Dermis blood vessel endothelial cell (primary cell): ENCODE measurements around the gene MLN. TPM values are rescaled to one million over a fixed set of nuclear protein-coding genes. Genes with fewer than 3 reads are reported as not detected.

Experiments used
- DNase-seq: peaks from one replicate; pipeline ENCODE4 v3.0.0; 2010
- total RNA-seq: library from RNA; depleted of rRNA; stranded (reverse); fragments of >200 nt; gene quantifications from 2 replicates; pipeline ENCODE4 v1.2.3, GENCODE V29; 2014

The MLN gene
- total RNA-seq, 1 donor from 2014 or later = not detected

DNA sequence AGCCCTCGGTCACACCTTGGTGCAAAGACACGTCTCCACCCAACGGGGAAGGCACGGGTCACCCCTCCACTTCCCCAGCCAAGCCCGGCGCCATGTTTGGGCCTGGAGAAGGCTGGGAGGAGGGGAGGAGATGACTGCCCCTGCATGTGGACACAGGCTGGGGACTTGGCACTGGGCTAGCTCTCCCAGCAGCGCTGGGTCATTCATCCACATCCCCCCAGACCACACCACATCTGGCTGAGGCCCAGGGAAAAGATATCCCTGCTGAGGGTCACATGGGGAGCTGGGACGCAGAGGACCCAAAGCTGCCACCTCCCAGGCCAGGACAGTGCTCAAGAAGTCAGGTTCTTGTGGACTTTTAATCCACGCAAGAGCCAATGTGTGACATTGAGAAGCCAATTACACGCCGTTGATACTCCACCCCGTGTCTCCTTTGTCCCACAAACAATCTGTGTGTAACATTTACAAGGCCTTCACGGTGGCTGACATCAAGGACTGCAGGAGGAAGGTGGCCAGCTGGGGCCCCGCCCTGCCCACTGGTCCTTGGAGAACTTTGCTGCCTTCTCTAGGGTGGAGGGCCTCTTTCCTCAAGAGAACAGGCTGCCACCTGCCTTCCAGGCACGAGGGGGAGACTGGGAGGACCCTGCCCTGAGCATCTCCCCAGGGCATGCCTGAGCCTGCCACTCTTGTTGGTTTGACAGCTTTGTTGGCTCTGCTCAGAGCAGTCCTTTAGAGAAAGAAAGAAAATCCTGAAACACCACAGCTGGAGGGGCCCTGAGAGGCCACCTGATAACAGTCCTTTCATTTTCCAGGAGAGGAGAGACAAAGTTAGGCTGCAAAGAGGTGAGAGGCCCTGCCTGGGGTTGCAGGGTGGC, 51.8 kb downstream of the MLN start:
- no peak for DNase-seq

DNA sequence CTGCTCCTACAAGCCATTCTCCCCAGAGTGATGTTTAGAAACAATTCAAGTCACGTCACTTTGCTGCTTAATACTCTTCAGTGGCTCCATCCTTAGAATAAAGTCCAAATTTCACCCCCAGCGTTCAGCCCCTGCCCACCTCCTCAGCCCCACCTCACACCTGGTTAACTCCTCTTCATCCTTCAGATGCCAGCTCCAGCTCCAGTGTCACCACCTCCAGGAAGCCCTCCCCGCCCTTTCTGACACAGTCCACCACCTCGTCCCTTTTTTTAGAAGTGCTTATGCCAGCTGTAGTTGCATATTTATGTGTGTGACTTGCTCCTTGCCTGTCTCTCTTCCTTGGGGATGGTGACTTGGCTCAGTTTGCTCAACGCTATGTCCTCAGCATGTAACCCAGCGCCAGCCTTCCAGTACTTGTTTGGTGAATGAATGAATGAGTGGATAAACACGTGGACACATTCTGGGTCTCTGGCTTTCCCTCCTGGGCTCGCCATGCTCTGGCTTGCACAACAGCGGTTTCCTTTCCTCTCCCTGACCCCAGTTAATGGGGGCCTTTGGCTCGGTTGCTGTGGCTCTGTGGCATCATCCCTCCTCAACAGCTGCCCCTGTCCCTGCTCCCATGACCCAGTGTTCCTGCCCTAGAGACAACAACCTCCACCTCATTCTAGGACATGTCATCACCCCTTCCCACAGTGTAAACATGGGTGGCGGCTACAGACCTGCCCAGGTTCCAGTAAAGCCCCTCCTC, 53.4 kb downstream of the MLN start:
- DNase-seq = no peak

DNA sequence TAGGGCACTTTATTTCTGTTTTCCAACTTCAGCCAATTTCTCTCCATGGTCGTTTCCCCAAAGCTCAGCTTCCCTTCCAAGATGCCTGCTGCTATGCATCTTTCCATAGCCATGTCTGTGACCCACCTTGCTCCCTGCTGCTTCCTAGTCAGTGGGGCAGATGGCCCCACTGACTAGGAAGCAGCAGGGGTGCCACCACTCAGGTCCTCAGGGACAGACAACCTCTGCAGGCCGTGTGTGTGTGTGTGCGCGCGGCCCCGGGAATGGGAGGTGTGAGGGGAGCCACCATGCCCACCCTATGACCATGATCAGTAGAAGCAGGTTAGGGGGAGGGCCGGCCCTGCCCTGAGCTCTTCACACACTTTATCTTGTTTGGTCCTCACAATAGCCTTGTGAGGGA, 54.4 kb downstream of the MLN start:
- no peak for DNase-seq

DNA sequence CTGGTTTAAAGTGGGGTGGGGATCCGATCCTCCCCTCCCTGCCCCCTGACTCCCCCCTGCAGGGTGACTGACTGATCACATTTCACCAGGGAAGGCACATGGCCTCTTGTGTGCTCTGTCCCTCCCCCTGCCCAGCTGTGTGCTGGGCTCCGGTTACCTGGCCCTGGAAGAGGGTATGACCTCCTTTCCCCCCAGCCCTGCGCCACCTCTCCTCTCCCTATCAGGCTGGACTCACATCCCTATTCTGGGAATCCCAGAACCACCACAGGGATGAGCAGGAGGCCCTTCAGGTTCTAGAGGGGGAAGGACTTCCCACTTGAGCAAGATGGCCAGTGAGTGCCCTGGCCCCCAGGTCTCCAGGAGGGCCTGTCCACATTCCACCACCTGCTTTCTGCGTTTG, 55.0 kb downstream of the MLN start:
- DNase-seq = no peak

DNA sequence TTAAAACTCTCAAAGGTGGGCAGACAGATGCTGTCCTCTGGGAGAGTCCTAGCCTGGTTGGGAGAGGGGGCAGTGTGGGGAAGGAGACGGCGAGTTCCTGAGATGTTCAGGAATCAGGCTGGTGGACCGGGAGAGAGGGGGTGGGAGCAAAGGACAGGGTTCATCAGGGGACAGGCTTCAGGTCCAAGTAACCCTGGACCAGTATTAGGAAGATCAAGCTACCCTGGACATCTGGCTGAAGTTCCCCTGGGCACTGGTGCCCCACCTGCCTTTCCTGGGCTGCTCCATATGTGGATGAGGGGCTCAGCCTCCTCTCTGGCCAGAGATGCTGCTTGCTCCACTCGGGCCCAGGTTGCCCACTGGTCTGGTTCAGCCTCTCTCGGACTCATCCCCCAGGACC, 56.0 kb downstream of the MLN start:
- no peak for DNase-seq

DNA sequence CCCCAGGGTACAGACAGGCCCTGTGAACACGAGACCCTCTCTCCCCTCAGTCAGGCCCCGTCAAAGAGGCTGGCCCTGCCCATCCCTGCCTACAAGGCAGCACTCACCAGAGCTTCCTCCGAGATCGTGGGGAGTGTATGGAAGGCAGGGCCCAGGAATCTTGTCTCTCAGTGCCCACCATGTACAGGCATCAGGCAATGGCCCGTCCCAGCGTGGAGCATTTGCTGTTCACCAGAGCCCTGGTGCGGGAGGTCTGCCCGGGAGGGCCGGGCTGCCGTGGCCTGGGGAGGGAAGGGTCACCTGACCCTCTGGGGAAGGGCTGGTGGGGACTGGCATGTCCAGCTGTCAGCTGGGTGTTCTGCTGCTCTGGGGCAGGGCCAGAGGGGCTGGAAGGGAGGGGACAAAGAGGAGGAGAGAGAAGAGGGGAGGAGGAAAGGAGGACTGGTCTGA, 57.1 kb downstream of the MLN start, which contains the start of gene IP6K3:
IP6K3 (minus strand) TSS at position 255 of the 450 bp plus-strand sequence. CDS start 11,429 bp downstream, outside the sequence.
- no peak for DNase-seq

DNA sequence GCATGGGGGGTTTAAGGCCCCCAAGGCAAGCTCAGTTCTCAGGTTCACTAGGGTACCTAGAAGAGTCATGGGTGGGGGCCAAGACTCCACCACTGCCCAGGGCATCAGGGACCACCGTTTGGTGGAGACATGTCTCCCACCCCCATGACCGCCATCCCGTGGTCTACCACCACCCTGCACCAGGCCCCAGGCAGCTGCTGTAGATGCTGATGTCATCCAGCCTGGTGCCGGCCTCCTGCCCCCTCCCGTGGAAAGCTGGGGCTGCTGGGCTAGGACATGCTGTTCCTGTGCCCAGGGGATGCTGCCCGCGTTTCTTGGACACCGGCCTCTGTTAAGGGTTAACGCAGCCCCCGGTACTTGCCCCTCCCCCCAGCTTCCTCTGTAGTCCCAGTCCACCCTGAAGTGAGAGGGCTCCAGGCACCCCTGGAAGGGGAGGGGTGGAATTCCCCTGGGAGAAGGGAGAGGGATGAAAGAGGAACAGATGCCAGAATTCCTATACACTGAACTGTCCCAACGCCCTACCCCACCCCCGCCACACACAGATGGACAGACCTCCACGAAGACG, 57.7 kb downstream of the MLN start:
- DNase-seq = peak; percentile 19

DNA sequence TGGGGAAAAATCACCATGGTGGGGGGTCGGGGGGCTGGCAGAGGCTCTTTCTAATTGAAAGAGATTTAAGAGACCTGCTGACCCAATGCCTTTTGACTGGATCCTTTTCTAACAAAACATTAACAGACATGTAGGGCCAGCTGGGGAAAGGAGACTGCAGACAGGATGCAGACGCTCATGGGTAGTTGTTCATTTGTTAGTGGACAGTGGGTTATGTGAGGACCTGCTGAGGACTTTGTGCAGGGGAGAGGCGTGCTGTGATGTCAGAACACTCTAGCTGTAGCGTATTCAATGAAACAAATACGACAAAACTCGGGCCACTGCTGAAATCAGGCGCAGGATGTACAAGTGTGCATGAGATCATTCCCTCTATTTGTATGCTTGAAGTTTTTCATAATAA, 58.3 kb downstream of the MLN start:
- no peak for DNase-seq

DNA sequence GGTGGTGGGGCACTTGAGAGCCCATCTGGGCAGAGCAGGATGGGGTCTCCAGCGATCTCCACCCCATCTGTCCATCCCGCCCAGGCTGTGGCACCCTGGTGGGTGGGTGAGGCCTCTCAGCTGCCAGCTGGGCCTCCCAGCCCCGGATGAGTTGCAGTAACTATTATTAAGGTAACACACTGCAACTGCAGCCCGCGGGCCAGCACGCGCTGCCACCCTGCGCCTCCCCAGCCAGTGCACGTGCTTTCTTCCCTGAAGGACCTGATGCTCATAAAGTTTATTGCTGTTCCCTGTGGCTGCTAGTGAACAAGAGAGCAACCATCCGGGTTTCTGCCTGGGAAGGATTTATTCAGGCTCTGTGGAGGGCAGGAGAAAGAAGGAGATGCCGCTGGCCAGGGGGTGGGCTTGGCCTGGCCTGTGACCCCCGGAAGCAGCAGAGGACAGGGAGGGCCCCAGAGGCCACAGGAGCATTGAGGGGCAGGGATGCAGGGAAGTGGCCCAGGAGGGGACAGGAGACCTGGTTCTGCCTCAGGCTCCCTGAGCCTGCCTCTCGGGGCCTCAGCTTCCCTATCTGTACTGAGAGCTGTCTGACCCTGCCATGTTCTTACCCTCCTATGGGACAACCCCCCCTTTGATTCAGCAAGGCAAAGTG, 58.8 kb downstream of the MLN start:
- DNase-seq = no peak

Other genes with a start within 250 kb of the MLN start
- gene BAK1, start 223.7 kb downstream of the MLN start, total RNA-seq = 23.5 and 24.3 TPM in 2 replicates
- 26.9 and 42.0 TPM in 2 replicates for gene ITPR3, start 182.7 kb downstream of the MLN start, total RNA-seq
- gene UQCC2, start 92.3 kb downstream of the MLN start, total RNA-seq = 9.4 and 12.3 TPM in 2 replicates
- gene IP6K3, start 57.1 kb downstream of the MLN start, total RNA-seq = under 0.01 and 0.05 TPM in 2 replicates
- gene LEMD2, start 14.9 kb downstream of the MLN start, total RNA-seq = 53.8 and 58.5 TPM in 2 replicates